Liver (tissue), 9 donors: ENCODE data around the gene XPO5. TPM values are rescaled to one million over a fixed set of nuclear protein-coding genes. Genes with fewer than 3 reads are reported as not detected.

ENCODE experiments used
- DNase-seq: peaks from one replicate; pipeline ENCODE4 v3.0.0-alpha.2; 2017; ENCODE audit warnings: low spot score
- H3K27ac ChIP-seq, 2 donors: one replicate each; pipeline ENCODE4 v1.7.0; 2013; ENCODE audit warnings: inconsistent platforms in 2 of 2, low read length in 2 of 2, control low read depth in 1 of 2, low read depth in 1 of 2, mild to moderate bottlenecking in 1 of 2
- H3K27me3 ChIP-seq, 4 donors: one replicate each; pipeline versions ENCODE4 v1.6.1 to v1.7.0; 2013; ENCODE audit warnings: low read length in 3 of 4, inconsistent platforms in 1 of 4, mild to moderate bottlenecking in 1 of 4, moderate library complexity in 1 of 4; ENCODE audit not compliant: control insufficient read depth in 4 of 4, insufficient read depth in 4 of 4
- H3K36me3 ChIP-seq, 4 donors: one replicate each; pipeline versions ENCODE4 v1.6.1 to v1.7.0; 2013; ENCODE audit warnings: low read length in 3 of 4, mild to moderate bottlenecking in 3 of 4, low read depth in 1 of 4, moderate library complexity in 1 of 4; ENCODE audit not compliant: control insufficient read depth in 4 of 4, insufficient read depth in 3 of 4
- H3K4me1 ChIP-seq, 4 donors: one replicate each; pipeline versions ENCODE4 v1.6.1 to v1.7.0; 2013; ENCODE audit warnings: low read length in 3 of 4, mild to moderate bottlenecking in 3 of 4, moderate library complexity in 1 of 4; ENCODE audit not compliant: control insufficient read depth in 4 of 4, insufficient read depth in 4 of 4
- H3K4me3 ChIP-seq, 3 donors: one replicate each; pipeline versions ENCODE4 v1.6.1 to v1.7.0; 2013; ENCODE audit warnings: low read length in 3 of 3, control low read depth in 1 of 3, low read depth in 1 of 3, mild to moderate bottlenecking in 1 of 3
- H3K9ac ChIP-seq, 2 donors: one replicate each; pipeline ENCODE4 v1.7.0; 2013; ENCODE audit warnings: low read length in 2 of 2, mild to moderate bottlenecking in 2 of 2, moderate library complexity in 2 of 2, control low read depth in 1 of 2, low read depth in 1 of 2
- H3K9me3 ChIP-seq, 4 donors: one replicate each; pipeline versions ENCODE4 v1.6.1 to v1.7.0; 2013; ENCODE audit warnings: low read length in 3 of 4; ENCODE audit not compliant: control insufficient read depth in 4 of 4
- CTCF ChIP-seq: fragments of 150-350 bp; IDR thresholded peaks from 2 replicates; pipeline ENCODE4 v1.5.1; 2017; ENCODE audit warnings: improper control_type of control experiment, low read depth, low read length; ENCODE audit not compliant: missing input control
- EGR1 ChIP-seq, 2 donors: IDR thresholded peaks; 2 replicates each; pipeline ENCODE4 v1.6.1; 2016 to 2018; ENCODE audit warnings: antibody characterized with exemption in 2 of 2, low read depth in 2 of 2
- FOXA1 ChIP-seq: IDR thresholded peaks from 2 replicates; pipeline ENCODE4 v1.6.1; 2016; ENCODE audit warnings: antibody characterized with exemption
- FOXA2 ChIP-seq: IDR thresholded peaks from 2 replicates; pipeline ENCODE4 v1.6.1; 2016; ENCODE audit warnings: antibody characterized with exemption
- GABPA ChIP-seq, 2 donors: IDR thresholded peaks in 1 of 2; conservative IDR thresholded peaks in 1 of 2; 2 replicates each; pipeline ENCODE4 v1.6.1; 2016; ENCODE audit warnings: antibody characterized with exemption in 2 of 2, mild to moderate bottlenecking in 1 of 2, moderate library complexity in 1 of 2
- HNF4A ChIP-seq, 2 donors: conservative IDR thresholded peaks; 2 replicates each; pipeline ENCODE4 v1.6.1; 2016; ENCODE audit warnings: antibody characterized with exemption in 2 of 2, mild to moderate bottlenecking in 2 of 2
- HNF4G ChIP-seq: IDR thresholded peaks from 2 replicates; pipeline ENCODE4 v1.6.1; 2016; ENCODE audit warnings: antibody characterized with exemption
- JUND ChIP-seq, 2 donors: IDR thresholded peaks; 2 replicates each; pipeline ENCODE4 v1.6.1; 2016; ENCODE audit warnings: antibody characterized with exemption in 2 of 2
- MAX ChIP-seq: IDR thresholded peaks from 2 replicates; pipeline ENCODE4 v1.6.1; 2016; ENCODE audit warnings: antibody characterized with exemption
- NR2F2 ChIP-seq: IDR thresholded peaks from 2 replicates; pipeline ENCODE4 v1.6.1; 2016; ENCODE audit warnings: antibody characterized with exemption
- RAD21 ChIP-seq, 2 donors: IDR thresholded peaks; 2 replicates each; pipeline ENCODE4 v1.6.1; 2016; ENCODE audit warnings: antibody characterized with exemption in 2 of 2, mild to moderate bottlenecking in 2 of 2
- REST ChIP-seq: IDR thresholded peaks from 2 replicates; pipeline ENCODE4 v1.6.1; 2016; ENCODE audit warnings: antibody characterized with exemption, mild to moderate bottlenecking
- RXRA ChIP-seq, 2 donors: IDR thresholded peaks; 2 replicates each; pipeline ENCODE4 v1.6.1; 2017 to 2018; ENCODE audit warnings: antibody characterized with exemption in 2 of 2, mild to moderate bottlenecking in 1 of 2
- TAF1 ChIP-seq: conservative IDR thresholded peaks from 2 replicates; pipeline ENCODE4 v1.6.1; 2016; ENCODE audit warnings: antibody characterized with exemption, mild to moderate bottlenecking
- YY1 ChIP-seq: IDR thresholded peaks from 2 replicates; pipeline ENCODE4 v1.6.1; 2016; ENCODE audit warnings: antibody characterized with exemption, mild to moderate bottlenecking
- WGBS: extraction: QIAGEN DNeasy Blood & Tissue Kit; methylation state at CpG from one replicate; pipeline ENCODE4 v1.1.7; 2013; 5-methylcytosine and 5-hydroxymethylcytosine counted together
- polyA plus RNA-seq, 2 donors: library from polyadenylated mRNA; stranded (reverse) in 1 of 2; unstranded in 1 of 2; fragments of 200-250 nt in 1 of 2; fragments of >200 nt in 1 of 2; fragmentation: Nextera tagmentation in 1 of 2; extraction: Ambion mirVana in 1 of 2; gene quantifications; one replicate each; pipeline versions ENCODE4 v1.2.1 to v1.2.3, GENCODE V29; 2013 to 2015
- total RNA-seq, 2 donors: library from RNA; depleted of rRNA; stranded (reverse); fragments of >200 nt; gene quantifications; one replicate each; pipeline ENCODE4 v1.2.3, GENCODE V29; 2014
- donor health status: healthy.
- donor health status: healthy.
- donor health status: healthy.
- donor health status: healthy.
- donor health status: healthy.

XPO5 gene
- total and polyA plus RNA-seq, 4 donors, result 6.1 to 15.8 (median 9.8) TPM

DNA sequence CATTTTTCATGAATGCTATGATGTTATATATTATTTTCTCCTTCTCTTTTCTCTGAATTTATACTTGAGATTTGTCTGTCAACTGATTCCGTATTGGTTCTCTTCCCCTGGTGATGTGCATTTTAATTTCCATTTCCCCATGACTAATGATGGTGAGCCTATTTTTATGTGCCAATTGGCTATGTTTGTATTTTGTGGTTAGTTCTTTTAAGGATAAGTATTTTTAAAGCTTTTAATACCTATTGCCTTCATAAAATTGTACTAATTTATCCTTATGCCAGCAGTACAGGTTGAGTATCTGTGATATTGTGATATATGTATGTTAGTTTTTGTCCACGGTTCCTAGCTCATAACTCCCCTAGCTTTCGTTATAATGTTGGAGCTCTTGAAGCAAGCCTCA lies 2.9 kb upstream of the XPO5 start (continued):
- no peak for TF ChIP-seq MAX
- no peak for TF ChIP-seq FOXA1
- TF ChIP-seq EGR1 (IDR thresholded peaks at IDR 0.05; ENCODE audit: low read depth in 2 of 2), result no peak

DNA sequence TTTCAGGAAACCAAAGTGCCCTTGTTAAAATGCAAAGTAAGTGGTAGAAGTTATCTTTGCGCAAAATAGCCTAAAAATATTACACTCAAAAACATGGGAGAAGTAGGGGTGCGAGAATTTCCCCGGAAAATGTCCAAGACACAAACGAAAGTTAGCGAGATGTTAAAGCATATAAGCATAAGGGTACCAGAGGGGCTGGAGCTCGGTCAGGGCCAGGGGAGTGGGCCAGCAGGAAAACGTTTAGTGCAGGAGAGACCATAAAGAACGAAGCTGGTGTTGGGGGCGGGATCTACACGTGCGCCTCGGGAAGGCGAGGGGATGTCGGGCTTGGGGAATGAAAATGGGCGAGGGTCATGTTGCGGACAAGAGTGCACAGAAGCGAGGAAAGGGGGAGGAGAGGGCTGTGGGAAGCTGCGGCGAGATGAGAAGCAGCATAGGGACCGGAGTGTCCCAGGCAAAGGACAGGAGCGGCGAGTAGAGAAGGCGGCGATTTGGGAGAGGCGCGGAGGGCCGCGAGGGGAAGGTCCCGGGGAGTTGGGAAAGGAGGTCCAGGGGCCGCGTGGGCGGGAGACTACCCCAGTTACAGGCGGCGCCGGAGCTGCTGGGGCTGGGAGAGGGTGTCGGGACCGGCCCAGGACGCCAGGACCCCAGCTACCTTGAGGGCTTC lies 600 bp downstream of the XPO5 start:
- no peak for TF ChIP-seq JUND (IDR thresholded peaks at IDR 0.05)
- peak; percentile 51 to 59 for TF ChIP-seq EGR1 (IDR thresholded peaks at IDR 0.05; ENCODE audit: low read depth in 2 of 2)
- no peak for TF ChIP-seq REST
- DNase-seq, result no peak
- Histone ChIP-seq H3K27ac (peak overlapping the region; percentile 35 to 81), H3K9ac (peak overlapping the region; percentile 71 to 75), H3K9me3 (no peaks in the 10 kb centered on the region), H3K36me3 (peaks cover 2 to 17% (median 14%) of the 10 kb centered on the region in 4 donors), H3K27me3 (no peaks in the 10 kb centered on the region), H3K4me3 (peak overlapping the region; percentile 98 to 99 (median 98)), H3K4me1 (peaks cover 2 to 20% (median 18%) of the 10 kb centered on the region in 4 donors)
- under 1% methylated on average over 38 of the region's 38 CpGs for WGBS

DNA sequence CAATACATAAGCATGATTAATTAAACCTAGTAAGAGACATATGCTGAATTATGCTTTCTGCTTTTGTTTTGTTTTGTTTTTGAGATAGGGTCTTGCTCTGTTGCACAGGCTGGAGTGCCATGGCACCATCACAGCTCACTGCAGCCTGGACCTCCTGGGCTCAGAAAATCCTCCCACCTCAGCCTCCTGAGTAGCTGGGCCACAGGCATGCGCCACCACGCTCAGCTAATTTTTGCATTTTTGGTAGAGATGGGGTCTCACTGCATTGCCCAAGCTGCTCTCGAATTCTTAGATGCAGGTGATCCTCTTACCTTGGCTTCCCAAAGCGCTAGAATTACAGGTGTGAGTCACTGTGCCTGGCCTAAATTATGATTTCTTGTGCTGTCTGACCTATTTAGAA lies 3.8 kb downstream of the XPO5 start:
- H3K36me3 ChIP-seq, result peaks cover 2 to 28% (median 23%) of the 10 kb centered on the region in 4 donors
- no peaks in the 10 kb centered on the region for H3K27me3 ChIP-seq
- 97% methylated on average over 4 of the region's 4 CpGs for WGBS
- H3K4me3 ChIP-seq, result no peak overlapping the region
- H3K9me3 ChIP-seq, result no peaks in the 10 kb centered on the region
- H3K9ac ChIP-seq, result no peak overlapping the region
- TF ChIP-seq RAD21 (IDR thresholded peaks at IDR 0.05), result no peak
- TF ChIP-seq REST, result no peak
- no peak for TF ChIP-seq NR2F2
- no peak for TF ChIP-seq GABPA (IDR thresholded peaks at IDR 0.05 in 1 of 2, conservative IDR thresholded peaks at IDR 0.05 in 1 of 2)
- no peak for TF ChIP-seq YY1
- TF ChIP-seq JUND (IDR thresholded peaks at IDR 0.05), result no peak
- no peak for TF ChIP-seq TAF1
- TF ChIP-seq FOXA1, result no peak
- TF ChIP-seq HNF4G, result no peak
- TF ChIP-seq CTCF, result no peak
- TF ChIP-seq RXRA (IDR thresholded peaks at IDR 0.05), result no peak
- no peak for TF ChIP-seq MAX
- TF ChIP-seq HNF4A (conservative IDR thresholded peaks at IDR 0.05), result no peak
- no peak for TF ChIP-seq FOXA2
- H3K4me1 ChIP-seq, result peaks cover 0 to 17% (median 15%) of the 10 kb centered on the region in 4 donors
- no peak for DNase-seq
- H3K27ac ChIP-seq, result no peak overlapping the region
